ENCODE results near the gene BAIAP2. TPM values are rescaled to one million over a fixed set of nuclear protein-coding genes. Genes with fewer than 3 reads are reported as not detected.

Gene BAIAP2
- total and polyA plus RNA-seq, 10 of the 15 experiments (the other 5 are each of a cell fraction or from before 2014, with no cell fraction given), result 0.15 to 1.2 (median 0.46) TPM; not detected in 2

GRCh38 chr17:81020767-81021497 lies 14.0 kb upstream of the BAIAP2 start:
- H3K9me3 ChIP-seq (replicated peaks; ENCODE audit: control insufficient read depth, insufficient read depth, low read length), result no peaks in the 10 kb centered on the region; the same call in 2 of the 3 replicates
- no peaks in the 10 kb centered on the region for H3K4me1 ChIP-seq (ENCODE audit: control insufficient read depth, insufficient read depth, low read length)
- no peak overlapping the region for H3K4me2 ChIP-seq (ENCODE audit: control insufficient read depth, insufficient read depth)
- ChIA-PET SMC1A (ENCODE audit: uncharacterized antibody, unreplicated experiment) (no interaction called here), CTCF (no interaction called here), POLR2A (no interaction called here), RAD21 (ENCODE audit: unreplicated experiment) (interaction anchor here (1.0 kb wide), 1 partner anchor 81 kb away, joined by 4 read pairs; no protein-coding TSS in a partner anchor)
- intact Hi-C loops (cut with micrococcal nuclease; ENCODE audit: unreplicated experiment), result no loop called here
- ATAC-seq, result no peak
- H2AFZ ChIP-seq (ENCODE audit: control insufficient read depth, low read depth, low read length), result no peak overlapping the region
- peaks cover 0 to 2% of the 10 kb centered on the region in 2 experiments; a peak in 1 of 4 replicates for H3K27me3 ChIP-seq (replicated peaks in 1 of 2; ENCODE audit: control insufficient read depth in 2 of 2, insufficient read depth in 2 of 2, low read length in 1 of 2)
- 48% methylated on average over 24 of the region's 24 CpGs for WGBS (ENCODE audit: insufficient coverage, insufficient replicate concordance, low lambda C conversion rate, missing lambda C conversion rate)
- in situ Hi-C loops (cut with MboI), result loop anchor here (10.0 to 25.0 kb wide), 2 partner anchors 74 to 216 kb away; partner anchors contain the start of genes NDUFAF8 and TEPSIN
- no peak overlapping the region for H3K4me3 ChIP-seq
- no peak overlapping the region for H3K9ac ChIP-seq (ENCODE audit: control insufficient read depth, insufficient read depth, low read length)
- no peak for DNase-seq (ENCODE audit: low read depth, low spot score)
- H3K79me2 ChIP-seq (ENCODE audit: control insufficient read depth, insufficient read depth, low read length), result no peaks in the 10 kb centered on the region
- no peak for FAIRE-seq
- no TSS peak for BruUV-seq (replicated peaks)
- no peaks in the 10 kb centered on the region for H3K36me3 ChIP-seq (ENCODE audit: control insufficient read depth in 2 of 2, insufficient read depth in 2 of 2, low read length in 1 of 2)
- no peak overlapping the region for H3K27ac ChIP-seq (ENCODE audit: control insufficient read depth, insufficient read depth)
- no peaks in the 10 kb centered on the region for H4K20me1 ChIP-seq (ENCODE audit: control insufficient read depth, insufficient read depth)
- TF ChIP-seq BCL11A (IDR thresholded peaks at IDR 0.05; ENCODE audit: low read depth, low read length) (no peak), BACH1 (IDR thresholded peaks at IDR 0.05; ENCODE audit: borderline replicate concordance) (no peak), CHD2 (IDR thresholded peaks at IDR 0.05; ENCODE audit: borderline replicate concordance, low read depth, low read length) (no peak), NFYA (IDR thresholded peaks at IDR 0.05; ENCODE audit: borderline replicate concordance, low read depth, low read length) (no peak), YY1 (IDR thresholded peaks at IDR 0.05; ENCODE audit: low read depth, low read length) (no peak), MTA2 (IDR thresholded peaks at IDR 0.05; ENCODE audit: low read depth) (no peak), NR2C1 (IDR thresholded peaks at IDR 0.05) (no peak), ZNF687 (IDR thresholded peaks at IDR 0.05) (no peak), KLF5 (IDR thresholded peaks at IDR 0.05; ENCODE audit: partially characterized antibody) (no peak)
- TF ChIP-seq, protein P1, sequence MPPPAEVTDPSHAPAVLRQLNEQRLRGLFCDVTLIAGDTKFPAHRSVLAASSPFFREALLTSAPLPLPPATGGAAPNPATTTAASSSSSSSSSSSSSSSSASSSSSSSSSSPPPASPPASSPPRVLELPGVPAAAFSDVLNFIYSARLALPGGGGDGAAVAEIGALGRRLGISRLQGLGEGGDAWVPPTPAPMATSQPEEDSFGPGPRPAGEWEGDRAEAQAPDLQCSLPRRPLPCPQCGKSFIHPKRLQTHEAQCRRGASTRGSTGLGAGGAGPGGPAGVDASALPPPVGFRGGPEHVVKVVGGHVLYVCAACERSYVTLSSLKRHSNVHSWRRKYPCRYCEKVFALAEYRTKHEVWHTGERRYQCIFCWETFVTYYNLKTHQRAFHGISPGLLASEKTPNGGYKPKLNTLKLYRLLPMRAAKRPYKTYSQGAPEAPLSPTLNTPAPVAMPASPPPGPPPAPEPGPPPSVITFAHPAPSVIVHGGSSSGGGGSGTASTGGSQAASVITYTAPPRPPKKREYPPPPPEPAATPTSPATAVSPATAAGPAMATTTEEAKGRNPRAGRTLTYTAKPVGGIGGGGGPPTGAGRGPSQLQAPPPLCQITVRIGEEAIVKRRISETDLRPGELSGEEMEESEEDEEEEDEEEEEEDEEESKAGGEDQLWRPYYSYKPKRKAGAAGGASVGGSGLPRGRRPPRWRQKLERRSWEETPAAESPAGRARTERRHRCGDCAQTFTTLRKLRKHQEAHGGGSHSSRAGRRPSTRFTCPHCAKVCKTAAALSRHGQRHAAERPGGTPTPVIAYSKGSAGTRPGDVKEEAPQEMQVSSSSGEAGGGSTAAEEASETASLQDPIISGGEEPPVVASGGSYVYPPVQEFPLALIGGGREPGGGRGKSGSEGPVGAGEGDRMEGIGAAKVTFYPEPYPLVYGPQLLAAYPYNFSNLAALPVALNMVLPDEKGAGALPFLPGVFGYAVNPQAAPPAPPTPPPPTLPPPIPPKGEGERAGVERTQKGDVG (CRISPR knock-in tag; IDR thresholded peaks at IDR 0.05), result no peak
- TF ChIP-seq, protein P2, sequence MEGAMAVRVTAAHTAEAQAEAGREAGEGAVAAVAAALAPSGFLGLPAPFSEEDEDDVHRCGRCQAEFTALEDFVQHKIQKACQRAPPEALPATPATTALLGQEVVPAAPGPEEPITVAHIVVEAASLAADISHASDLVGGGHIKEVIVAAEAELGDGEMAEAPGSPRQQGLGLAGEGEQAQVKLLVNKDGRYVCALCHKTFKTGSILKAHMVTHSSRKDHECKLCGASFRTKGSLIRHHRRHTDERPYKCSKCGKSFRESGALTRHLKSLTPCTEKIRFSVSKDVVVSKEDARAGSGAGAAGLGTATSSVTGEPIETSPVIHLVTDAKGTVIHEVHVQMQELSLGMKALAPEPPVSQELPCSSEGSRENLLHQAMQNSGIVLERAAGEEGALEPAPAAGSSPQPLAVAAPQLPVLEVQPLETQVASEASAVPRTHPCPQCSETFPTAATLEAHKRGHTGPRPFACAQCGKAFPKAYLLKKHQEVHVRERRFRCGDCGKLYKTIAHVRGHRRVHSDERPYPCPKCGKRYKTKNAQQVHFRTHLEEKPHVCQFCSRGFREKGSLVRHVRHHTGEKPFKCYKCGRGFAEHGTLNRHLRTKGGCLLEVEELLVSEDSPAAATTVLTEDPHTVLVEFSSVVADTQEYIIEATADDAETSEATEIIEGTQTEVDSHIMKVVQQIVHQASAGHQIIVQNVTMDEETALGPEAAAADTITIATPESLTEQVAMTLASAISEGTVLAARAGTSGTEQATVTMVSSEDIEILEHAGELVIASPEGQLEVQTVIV (IDR thresholded peaks at IDR 0.05; ENCODE audit: borderline replicate concordance, partially characterized antibody), result no peak
